ENCODE measurements around the gene FARP1.
"Not testable (repeated sequence)": the region's sequence is repeated elsewhere in the genome, so short reads cannot be mapped to it uniquely, and the experiment has no call there.

Gene FARP1

DNA sequence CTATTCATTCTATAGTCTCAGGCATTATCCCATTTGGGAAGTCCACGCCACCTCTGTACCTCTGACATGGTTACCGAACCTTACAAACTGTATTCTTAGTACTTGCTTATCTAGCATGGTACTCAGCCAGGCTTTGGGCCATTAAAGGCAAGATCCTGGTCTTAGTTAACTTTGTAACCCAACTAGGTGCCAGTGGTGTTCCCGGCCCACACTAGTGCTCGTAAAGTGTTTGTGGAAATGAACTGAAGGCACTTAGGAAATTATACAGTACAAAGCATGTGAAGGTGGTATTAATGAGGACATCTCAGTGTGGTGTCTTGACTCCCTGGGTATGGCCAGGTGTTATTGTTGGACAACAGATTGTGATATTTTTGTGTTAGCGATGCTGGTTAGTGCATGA lies 122.0 kb downstream of the FARP1 start:
- no peak for DNase-seq

DNA sequence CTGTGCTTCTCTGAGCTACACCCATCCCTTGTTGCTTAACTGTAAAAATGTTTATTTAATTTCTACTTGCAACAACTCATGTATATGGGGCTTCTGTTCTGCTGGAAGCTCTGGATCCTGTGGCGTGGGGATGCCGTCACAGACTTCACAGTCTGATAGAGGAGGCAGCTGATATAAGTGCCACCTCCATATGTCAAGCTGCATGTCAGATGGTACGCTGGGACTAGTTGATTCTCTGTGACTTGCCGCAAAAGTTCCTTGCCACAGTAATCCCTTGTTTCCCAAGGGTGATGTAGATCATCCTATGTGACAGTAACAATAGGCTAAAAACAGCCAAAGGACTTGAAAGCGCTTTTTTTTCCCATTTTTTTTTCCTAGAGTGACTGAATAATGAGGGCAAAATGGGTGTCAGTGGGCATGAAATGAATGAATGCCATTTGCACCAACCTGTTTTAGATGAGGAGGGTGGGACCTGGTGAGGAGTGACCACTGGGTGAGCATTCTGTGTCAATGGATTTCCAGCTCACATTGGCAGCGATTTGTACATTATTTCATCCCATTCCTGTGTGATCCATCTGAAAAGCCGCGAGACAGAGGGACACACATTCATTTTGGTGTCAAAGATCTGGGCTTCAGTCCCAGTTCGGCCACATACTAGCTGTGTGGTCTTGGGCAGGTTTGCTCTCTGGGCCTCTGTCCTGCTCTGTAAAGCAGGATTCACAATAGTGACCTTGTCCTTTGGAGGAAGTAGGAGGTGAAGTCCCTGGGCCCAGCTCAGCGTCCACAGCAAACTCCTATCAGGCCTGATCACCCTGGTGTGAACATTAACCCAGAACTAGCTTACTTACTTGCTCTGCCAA lies 123.0 kb downstream of the FARP1 start:
- DNase-seq = no peak

DNA sequence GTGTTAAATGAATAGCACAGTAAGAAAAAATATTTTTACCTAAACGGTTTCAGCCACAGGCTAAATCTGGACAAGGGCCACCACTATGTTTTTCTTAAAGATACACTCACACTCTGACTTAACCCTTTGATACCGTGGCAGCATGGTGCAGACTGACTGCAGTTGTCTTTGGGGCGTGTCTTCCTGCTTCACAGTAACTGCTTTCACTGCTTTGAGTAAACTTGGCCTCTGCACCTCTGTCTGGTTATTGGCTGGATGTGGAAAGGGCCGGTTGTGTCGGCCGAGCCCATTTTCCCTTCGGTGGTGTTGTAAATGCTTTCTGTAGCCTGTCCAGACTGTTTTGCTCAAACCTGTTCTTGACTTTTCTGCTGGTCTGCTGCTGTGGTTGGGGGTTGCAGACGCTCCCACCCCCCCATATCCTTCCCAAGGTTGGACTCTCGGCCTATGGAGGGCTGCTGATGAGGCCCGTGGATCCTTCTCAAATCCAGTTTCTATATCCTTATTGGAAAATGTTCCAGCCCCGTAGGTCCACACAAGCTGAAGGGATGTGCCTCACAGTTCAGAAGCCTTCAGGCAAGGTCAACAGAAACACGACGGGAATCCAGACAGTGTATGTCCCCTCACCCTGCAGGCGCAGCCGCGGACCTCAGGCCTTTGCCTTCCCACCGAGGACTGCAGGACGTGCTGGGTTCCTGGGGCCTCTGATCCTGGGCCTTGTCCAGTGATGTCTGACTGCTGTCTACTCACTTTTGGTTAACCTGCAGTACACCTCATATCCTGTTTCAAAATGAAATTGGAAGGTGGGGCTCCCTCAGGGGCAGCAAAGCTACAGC lies 124.4 kb downstream of the FARP1 start:
- no peak for DNase-seq

DNA sequence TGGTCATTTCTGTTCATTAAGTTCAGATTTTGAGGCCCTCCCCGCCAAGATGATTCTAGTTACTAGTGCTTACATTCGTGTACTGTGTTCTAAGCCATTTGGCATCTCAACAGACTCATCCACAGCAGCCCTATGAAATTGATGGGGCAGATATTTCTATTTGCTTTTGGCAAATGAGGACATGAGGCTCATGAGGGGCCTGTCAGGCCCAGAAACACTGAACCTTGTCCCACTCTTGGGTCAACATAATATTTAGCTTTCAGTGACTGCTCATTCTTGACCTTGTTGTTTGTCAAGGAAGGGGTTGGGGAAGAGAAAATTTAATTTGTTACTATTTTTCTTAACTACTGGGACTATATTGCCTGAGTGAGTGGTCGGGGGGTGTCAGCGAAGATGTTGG lies 126.5 kb downstream of the FARP1 start:
- DNase-seq = no peak

DNA sequence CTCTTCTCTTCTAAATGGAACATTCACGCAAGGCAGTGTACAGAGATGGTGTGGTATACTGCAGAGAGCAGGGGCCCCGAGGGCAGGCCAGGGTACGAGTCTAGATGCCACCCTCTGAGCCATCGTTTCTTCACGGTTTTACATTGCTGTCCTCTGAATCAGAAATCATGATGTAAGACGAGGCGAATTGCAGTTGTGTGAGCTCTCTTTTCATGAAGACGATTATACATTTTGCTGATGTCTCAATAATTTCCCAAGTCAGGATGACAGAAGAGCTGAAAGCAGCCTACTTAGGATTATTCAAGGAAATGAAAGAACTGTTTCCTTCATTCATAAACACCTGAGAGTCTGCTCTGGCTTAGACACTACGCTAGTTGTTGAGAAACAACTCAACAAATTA lies 127.9 kb downstream of the FARP1 start:
- DNase-seq = no peak

DNA sequence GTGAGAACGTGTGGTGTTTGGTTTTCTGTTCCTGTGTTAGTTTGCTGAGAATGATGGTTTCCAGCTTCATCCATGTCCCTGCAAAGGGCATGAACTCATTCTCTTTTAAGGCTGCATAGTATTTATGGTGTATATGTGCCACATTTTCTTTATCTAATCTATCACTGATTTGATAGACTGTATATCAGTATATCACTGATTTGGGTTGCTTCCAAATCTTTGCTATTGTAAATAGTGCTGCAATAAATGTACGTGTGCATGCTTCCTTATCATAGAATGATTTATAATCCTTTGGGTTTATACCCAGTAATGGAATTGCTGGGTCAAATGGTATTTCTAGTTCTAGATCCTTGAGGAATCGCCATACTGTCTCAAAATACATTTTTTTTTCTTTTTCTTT lies 128.8 kb downstream of the FARP1 start:
- DNase-seq = not testable (repeated sequence)

DNA sequence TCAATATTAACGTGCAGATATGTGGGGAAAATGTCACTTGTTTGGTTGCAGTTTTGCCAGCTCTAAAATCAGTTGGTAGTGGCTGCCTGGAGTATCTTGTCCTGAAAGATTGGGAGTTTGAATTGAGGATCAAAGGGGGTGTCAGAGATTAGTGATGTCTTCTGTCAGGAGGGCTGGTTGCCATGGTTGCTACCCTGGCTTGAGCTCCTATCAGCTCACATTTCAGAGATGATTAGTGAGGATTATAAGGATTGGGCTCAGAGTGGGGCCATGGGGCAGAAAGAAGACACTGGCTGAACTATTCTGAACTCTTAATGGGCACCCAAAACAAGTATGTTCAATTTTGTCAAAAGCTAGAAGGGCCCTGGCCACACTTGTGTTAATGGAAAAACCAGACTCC lies 129.7 kb downstream of the FARP1 start:
- no peak for DNase-seq

DNA sequence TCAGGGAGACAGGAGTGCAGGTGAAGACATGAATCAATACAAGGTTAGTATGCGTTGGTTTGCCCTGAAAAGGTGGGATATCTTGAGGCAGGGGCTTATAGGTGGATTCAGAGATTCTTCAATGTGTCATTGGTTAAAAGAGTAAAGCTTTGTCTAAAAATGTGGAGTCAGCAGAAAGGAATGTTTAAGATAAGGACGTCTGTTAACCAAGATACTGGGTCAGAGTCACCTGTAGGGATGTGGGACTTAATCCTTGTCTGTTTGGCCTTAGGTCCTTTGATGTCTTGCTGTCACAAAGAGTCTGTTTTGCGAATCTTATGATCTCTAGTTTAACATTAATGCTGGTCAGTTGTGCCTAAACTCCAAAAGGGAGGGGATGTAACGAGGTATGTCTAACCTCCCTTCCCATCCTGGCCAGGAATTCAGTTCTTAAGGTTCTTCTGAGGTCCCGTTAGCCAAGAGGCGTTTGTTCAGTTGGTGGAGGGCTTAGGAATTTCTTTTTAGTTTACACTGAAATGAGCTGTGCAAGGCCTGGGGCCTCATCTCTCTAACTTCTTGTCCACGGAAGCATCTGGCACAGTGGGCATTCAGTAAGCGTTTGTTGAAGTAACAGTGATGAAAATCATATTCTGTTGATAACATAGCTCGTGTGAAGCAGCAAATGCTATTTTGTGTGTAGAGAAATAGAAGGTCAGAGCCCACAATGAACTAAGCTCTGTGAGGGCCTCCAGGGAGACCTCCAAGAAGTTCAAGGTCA lies 130.4 kb downstream of the FARP1 start:
- no peak for DNase-seq

DNA sequence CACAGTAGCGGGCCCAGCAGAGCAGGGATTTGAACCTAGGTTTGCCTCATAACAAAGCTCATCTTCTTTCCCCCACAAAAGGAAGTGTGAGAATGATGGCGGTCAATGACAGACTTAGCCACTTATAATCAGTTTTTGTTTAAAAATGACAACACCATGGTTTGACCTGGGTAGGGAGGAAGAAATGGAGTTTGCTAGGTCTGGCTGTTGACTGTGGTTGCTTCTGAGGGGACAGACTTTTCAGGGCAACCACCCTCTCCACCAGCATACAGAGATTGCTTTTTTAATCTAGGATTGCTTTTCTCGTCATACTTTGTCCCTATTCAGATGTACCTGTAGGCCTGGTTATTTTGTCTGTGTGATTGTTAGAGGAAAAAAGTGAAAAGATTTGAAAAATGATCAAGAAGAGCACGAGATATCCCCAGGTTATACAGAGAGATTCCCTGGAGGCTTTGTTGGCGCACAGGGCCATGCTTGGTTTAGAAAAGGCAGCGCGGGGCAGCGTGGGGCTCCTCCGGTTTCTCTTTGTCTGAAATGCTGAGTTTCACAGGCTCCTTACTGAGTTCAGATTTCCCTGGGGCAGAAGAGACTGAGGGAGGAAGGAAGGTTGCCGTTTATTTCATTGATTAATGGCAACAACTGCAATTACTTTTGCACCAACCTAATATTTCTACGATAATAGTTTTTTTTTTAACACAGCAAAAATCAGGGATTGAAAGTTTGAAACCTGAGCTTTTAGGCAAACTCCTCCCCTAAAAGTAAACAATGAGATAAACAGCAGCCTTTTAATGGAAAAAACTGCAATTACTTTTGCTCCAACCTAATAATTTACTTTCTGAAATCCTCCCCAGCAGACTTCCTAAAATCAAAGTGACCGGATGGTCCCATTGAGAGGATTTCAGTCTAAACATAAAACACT lies 131.2 kb downstream of the FARP1 start:
- DNase-seq = no peak

DNA sequence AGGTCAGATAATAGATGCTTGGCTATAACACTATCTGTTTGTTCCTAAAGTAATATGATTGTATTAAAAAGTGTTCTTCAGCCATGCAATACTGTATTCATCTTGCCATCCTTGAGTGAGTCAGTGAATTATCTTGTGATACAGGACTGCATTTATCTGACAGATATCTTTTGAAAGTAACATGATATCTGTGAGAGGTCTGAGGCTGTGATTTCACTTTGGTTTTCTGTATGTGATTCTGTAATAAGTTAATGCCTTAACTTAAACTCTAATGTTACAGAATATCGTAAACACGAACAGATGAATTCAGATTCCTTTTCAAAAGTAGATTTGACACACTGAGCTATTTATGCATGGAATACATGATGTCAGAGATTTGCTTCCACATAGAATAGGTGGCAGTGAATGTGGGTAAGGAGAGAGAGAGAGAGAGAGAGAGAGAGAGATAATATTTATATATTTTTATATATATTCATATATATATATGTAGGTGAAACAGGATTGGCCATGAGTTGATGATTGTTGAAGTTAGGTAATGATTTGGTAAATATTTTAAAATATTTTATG lies 132.1 kb downstream of the FARP1 start:
- no peak for DNase-seq

DNA sequence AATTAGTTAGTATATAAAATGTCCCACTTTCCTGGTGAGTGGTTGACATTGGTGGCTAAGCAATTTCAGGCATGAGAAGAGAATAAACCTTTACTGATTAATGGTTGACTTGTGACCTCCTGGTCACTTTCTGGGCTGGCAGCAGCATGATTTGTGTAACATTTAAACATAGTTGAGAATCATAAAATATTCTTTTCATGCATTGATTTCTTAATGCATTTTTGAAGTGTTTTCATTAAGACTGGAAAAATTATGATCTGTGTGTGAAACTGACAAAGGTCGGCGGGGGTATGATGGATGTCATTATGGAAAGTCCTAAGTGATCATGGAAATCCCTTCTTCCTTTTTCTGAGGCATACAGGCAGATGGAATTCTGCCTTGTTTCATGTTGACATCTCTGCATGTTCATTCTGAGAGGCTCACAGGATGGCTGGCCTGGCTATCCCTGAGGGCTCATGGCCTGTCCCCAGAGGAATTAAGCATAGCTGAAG lies 132.8 kb downstream of the FARP1 start:
- DNase-seq = no peak

DNA sequence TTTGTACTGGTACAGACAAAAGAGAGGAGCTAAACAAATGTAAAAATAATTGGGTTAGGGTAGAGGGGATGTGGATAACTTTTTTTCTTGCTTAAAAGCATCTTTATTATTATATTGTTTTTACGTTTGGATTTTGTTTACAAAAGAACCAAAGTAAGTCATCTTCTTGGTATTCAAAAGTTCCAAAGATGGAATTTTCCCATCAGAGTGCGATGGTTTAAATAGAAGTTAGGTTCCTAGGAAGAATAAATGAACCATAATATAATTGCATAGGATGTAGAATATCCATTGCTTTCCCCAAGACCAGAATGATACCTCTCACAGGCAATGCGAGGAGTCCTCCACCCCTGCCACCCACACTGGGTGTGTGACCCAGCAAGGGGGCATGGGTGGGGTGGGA lies 133.6 kb downstream of the FARP1 start:
- DNase-seq = no peak

DNA sequence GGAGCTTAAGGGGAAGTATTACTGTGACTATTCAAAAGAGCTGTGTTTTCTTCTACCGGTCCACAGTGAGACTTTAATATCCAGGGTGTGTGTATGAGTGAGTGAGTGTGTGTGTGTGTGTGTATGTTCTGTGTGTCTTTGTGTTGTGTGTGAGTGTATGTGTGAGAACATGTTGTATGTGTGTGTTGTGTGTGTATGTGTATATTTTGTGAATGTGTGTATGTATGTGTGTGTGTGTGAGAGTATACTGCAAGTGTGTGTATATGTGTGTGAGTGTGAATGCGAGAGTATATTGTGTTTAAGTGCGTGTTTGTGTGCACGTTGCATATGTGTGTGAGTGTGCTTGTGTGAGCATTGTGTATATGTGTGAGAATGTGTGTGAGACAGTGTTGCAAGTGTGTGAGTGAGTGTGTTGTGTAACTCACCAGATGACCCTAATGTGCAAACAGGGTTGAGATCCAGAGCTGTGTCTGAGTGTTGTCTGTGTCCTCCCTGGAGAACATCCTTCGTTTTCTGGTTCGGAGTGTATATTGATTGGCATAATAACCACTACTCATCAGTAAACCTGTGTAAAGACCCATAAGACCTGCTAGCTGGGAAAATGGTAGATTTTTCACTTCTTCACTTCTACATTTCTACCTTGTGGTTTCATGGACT lies 135.3 kb downstream of the FARP1 start:
- DNase-seq = no peak

DNA sequence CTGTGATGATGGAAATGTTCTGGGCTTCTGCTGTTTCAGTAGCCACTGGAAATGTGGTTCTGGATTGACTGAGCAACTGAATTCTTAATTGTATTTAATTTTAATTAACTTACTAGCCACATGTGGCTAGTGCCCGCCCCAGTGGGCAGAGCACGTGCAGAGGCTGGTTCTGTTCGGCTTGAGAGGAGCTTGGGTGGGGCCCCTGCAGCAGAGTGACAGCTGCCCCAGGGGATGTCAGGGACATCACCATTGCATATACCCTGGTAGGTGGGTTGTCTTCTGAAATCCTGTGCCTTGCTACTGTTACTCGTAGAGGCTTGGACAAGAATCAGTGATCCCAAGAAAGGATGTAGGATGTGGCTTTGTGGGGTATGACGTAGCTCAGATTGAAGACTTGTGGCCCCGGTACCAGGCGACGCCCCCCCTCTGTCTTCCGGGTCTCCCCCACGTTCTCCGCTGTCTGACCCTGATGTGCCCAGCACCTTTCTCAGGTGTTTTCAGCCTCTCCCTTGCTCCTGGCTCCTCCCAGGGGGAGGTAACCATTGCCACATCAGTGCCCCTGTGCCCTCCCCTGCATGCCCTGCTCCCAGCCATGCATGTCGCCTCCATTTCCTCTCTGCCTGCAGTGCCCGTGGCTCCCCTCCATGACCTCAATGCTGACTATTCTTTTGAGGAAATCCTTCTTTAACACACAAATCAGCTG lies 136.7 kb downstream of the FARP1 start:
- DNase-seq = no peak

DNA sequence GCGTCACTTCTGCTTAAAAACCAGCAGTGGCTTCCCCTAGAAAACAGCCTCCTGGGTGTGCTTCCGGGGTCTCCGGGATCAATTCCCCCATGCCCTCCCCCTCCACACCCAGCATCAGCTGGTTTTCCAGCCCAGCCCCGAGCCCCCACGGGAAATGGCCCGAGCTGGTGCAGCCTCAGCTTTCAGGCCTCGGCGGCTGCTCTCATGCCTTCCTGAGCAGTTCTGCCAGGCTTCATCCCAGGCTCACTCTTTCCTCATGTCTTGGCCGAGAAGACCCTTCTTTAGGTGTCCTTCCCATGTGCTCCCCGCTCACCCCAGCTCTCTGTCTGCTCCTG lies 137.2 kb downstream of the FARP1 start:
- DNase-seq = no peak

DNA sequence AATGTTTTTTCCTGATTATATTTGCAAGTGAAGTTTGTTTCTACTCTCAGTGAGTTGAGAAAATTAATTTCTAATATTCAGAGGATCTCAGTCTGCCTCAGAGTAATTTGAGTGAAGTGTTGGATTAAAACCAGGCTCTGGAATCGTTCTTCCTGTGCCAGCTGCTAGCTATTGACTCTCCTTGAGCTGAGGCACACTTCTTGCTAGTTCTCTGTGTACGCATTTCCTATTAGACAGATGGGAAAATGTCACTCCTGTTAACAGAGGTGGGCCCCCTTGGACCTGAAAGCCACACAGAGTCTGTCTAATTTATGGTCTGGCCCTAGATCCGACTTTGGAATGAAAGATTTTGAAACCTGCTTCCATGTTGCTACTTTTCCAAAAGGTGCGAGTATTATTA lies 141.8 kb downstream of the FARP1 start:
- no peak for DNase-seq

DNA sequence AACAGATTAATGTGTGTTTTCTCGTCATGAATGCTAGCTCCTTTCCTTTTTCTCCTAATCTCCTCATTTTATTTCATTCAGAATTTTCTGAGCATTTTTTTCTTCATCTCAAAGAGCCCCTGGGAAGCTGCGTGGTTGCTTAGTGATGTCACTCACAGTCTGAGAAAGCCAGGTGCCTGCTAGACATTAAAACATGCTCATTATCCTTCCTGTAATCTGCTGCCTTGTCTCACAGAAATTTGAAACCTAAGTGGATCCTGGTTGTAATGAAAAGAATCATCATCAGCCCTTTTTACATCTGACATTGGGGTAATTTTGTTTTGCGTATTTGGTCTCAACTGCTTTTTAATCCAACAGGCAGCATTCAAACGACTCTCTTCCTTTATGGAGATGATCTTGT lies 142.4 kb downstream of the FARP1 start:
- no peak for DNase-seq

DNA sequence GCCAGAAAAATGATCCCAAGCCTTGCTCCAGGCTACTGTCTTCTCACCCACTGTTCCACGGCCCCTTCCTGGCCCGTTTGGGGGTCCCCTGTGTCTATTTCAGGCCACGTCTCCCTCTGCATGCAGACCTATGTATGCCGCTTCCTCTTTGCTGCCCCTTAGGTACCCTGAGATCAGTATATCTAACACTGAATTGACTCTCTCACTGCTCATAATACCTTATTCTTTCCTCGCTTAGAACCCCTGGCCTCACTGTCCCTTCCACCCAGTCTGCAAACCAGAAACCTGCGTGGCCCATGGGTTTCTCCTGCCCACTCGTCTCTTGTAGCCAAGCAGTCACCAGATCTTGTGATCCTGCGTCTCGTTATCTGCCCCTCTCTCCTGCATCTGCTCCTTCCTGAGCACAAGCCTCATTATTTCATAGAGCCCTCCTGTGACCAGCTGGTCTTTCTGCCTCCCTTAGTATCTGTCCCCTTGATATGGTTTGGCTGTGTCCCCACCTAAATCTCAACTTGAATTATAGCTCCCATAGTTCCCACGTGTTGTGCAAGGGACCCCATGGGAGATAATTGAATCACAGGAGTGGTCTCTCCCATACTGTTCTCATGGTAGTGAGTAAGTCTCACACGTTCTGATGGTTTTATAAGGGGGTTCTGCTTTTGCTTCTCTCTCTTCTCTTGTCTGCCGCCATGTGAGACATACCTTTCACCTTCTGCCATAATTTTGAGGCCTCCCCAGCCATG lies 143.1 kb downstream of the FARP1 start:
- DNase-seq = no peak

DNA sequence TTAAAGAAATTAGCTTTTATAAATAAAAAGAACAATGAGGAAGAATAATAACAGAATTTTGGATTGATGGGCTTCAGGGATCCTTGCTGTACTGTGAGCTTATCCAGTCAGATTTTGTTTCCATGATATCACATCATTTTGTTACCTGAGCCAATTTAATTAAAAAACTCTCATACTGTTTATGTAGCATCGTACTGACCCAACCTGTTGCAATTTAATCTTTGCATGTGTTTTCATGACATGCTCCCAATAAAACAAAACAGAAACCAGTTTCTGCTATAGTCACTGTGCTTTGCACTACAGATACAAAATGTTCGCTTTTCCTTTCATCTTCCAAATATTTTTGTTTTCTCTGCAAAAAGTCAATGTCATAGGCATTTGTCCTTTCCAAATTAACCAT lies 143.9 kb downstream of the FARP1 start:
- DNase-seq = no peak

DNA sequence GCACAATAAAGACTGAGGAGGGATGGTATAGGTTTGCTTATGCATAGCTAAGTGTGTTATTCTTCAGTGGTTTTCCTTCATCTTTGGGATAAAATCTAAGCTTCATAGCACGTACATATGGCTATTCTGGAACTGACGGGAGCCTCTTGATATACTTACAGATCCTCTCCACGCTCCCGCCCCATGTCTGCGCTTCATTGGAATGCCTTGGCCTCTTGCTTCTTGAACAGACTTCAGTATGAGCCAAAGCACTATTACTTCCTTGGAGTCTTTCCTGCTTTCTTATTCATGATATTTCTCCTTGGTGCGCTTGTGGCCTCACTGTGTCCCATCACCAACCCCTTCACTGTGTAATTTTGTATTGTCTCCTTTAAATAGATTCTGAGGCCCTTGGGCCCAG lies 145.3 kb downstream of the FARP1 start:
- no peak for DNase-seq
